Breast epithelium (tissue), 3 donors: ENCODE measurements around the gene RHEX.

Experiments
- CTCF ChIP-seq, 3 donors: fragments of 450-650 bp; IDR thresholded peaks; one replicate each; pipeline ENCODE4 v1.5.1; 2016 to 2017; ENCODE audit warnings: antibody characterized with exemption in 3 of 3, mild to moderate bottlenecking in 3 of 3, moderate library complexity in 3 of 3
- POLR2A ChIP-seq: fragments of 450-650 bp; IDR thresholded peaks from one replicate; pipeline ENCODE4 v1.6.1; 2016; ENCODE audit warnings: antibody characterized with exemption, mild to moderate bottlenecking, moderate library complexity
- POLR2AphosphoS5 ChIP-seq, 3 donors: sonication (generic); formaldehyde crosslinking; IDR thresholded peaks; one replicate each; pipeline ENCODE4 v1.6.1; 2017; ENCODE audit warnings: antibody characterized with exemption in 3 of 3

GRCh38 chr1:206010060-206010459 lies 42.9 kb upstream of the RHEX start:
- no peak for TF ChIP-seq POLR2A
- no peak for TF ChIP-seq CTCF (IDR thresholded peaks at IDR 0.05)
- no peak for TF ChIP-seq POLR2AphosphoS5 (IDR thresholded peaks at IDR 0.05)
